ENCODE results near the gene MEIOSIN. TPM values are rescaled to one million over a fixed set of nuclear protein-coding genes. Genes with fewer than 3 reads are reported as not detected.

MEIOSIN gene
- total and polyA plus RNA-seq, 2 of the 4 experiments (the other 2 are of a cell fraction) = not detected

GRCh38 chr19:45730368-45731288, 2.6 kb upstream of the MEIOSIN start, which contains the start of gene FBXO46 (continued):
- no peak for TF ChIP-seq ELK1 (IDR thresholded peaks at IDR 0.05; ENCODE audit: borderline replicate concordance, low read depth, low read length)
